Stimulated activated CD4-positive, alpha-beta T cell treated with anti-CD3 and anti-CD28 coated beads, Interleukin-15, amount 100 ng/mL, for 1 hour (primary cell): Measurements from ENCODE around the gene CNTRL.

ENCODE experiments used
- DNase-seq, 2 donors: peaks; one replicate each; pipeline ENCODE4 v3.0.0-alpha.2; 2020; ENCODE audit warnings: low read depth in 1 of 2, low spot score in 1 of 2

Gene CNTRL

DNA sequence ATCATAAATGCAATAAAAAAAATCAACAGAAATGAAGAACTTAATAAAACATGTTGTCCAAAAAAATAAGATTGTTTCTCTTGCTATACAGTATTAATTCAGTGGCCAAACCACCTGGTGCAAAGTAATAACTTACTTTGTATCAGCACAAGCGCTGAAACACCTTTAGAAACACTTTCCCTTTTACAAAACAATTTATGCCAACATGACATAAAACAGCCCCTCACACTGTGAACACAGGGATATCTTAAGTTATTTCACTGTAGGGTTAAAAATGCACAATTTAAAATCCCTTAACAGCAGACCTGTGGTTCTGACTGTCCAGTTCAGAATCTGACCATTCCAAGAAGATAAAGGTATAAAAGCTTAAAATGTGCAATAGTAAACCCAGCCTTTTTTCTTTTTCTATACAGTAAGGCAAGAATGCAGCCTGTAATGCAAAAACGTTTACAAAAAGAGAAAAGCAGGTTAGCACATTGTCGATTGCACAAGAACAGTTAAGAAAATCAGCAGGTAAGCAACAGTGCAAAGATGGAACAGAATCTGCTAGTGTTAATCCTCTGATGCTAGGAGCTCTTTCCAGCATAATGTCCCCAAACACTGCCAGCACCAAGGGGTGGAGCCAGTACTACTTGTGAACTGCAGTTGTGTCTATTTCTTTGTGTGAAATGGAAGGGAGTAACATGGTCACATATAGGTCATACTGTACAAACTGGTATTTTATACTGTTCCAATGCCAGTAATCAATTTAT lies 105.4 kb downstream of the CNTRL start:
- DNase-seq = no peak

DNA sequence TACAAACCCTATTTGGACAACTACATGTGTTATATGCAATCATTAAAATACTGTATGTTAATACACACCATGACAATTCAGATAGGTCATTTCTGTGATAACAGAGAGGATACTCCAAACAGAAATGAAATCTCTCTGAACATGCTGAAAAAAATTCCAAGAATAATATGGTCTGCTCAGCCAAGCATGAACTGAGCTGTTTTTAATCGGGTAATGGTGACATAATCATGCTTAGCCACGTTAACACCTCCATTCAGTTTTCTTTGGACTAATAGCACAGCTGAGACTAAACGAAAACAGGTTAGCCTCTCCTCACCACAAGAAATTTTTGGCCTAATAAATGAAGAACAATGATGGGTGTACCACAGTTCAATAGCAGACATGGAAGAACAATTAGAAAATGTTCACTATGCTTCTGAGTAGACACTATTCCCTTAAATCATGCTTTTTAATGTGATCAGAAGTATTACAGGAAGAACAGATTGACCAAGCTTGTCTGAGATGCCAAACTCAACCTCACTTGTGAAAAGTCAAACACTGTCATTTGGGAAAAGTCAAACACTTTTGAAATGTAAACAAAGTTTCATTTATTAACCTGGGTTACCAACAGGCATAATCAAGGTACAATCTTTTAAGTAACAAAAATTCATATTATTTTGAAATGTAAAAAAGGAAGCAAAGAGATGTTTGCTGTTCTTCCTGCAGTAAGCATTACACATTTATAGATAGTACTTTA lies 107.5 kb downstream of the CNTRL start:
- DNase-seq = no peak

DNA sequence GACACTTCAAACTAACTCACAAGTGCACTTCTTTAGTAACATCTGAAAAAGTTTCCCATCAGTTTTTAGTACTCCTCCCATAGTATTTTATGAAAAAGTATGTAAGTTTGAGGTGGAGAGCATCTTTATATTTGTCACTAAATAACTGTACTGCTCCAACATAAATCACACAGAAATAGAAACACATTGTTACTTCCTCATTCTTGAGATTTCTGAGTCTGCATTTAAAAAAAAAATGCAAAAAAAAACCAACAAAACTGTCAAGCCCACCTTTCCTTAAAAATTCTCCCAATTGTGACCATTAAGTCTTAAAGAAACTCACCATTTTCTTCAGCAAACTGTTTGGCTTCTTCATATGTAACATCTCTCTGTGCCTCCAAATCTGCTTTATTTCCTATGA lies 108.2 kb downstream of the CNTRL start:
- DNase-seq = no peak

DNA sequence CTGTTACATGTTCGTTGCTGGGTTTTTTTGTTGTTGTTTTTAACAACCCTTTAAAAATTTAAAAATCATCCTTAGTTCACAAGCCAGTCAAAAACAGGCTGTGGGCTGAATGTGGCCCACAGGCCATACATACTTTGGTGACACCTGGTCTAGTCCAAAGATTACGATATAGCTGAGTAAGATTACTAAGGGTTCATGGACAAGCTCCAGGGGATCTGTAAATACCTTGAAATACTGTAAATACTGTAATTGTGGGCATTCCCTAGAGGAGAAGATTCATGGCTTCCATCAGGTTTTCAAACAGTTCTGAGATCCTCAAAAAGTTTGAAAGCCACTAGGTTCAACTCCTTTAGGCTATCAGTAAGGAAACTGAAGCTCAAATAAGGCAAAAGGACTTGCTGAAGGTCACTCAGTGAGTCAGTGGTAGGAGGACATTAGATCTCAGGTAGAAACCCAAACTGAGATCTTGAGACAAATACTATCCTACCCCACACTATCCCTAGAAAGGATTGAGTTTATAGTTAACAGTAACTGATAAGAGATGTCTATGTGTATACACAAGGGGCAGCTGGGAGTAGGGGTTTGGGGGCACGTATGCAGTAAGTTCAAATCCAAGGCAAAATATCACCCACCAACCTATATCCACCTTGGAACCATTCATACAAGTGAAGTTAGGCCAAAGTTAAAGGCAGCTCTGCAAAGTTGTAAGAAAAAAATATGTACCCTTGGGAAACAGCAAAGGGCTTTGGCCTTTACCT lies 109.1 kb downstream of the CNTRL start:
- no peak for DNase-seq

DNA sequence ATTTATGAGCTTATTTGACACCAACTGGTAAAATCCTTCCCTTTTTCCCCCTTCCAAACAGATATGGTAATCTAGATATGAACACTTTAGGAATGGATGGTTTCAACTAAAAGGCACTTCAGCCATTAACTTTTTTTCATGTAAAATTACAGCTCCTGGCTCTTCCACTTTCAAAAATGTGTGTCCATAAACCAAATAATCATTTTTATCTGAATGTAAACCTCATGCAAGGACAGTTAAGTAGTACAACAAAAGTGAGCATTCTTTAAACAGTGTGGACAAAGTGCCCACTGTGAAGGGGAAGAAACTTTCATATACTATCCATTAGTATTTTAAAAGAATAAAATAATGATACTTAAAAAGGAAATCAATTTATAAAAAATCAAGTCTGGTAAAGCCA lies 109.7 kb downstream of the CNTRL start:
- no peak for DNase-seq

DNA sequence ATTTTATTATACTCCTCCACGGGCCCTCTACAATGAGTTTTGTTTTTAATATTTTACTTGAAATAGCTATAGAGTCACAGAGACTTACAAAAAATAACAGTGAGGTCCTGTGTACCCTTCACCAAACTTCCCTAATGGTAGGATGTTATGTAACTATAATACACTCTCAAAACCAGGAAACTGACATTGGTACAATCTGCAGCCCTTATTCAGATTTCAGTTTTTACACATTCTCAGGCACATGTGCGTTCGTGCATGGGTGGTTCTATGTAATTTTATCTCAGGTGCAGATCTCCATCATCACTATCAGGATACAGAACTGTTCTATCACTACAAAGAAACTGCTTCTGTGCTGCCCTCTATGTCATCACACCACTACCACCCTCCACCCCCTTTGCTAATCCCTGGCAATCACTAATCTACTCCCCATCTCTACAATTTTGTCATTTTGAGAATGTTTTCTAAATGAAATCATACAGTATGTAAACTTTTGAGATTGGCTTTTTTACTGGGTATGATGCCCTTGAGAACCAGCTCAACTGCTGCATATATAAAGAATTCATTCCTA lies 110.5 kb downstream of the CNTRL start:
- DNase-seq = no peak

DNA sequence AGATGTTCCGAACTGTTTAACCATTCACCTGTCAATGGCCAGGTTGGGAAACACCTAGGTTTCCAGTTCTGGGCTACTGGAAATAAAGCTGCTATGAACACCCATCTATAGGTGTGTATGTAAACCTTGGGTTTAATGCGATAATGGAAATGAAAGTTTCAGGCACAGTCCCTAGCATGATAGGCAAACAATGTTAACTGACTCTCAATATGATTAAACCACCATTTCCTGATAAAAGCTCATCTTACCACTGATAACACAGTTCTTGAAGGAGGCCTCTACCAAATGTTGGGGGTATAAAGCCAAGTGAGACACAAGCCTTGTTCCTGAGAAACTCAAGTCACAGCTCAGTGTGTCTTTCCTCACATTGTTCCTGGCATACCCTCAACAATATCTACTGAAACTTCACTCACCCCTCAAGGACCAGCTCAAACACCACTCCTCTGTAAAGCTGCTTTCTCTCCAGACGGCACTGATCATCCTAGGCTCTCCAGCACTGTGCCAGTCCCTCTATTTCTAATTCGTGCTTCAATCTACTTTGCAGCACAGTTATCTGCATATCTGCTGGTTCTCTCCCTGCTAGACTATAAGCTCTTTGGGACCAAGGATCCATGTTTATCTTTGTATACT lies 111.1 kb downstream of the CNTRL start:
- no peak for DNase-seq

DNA sequence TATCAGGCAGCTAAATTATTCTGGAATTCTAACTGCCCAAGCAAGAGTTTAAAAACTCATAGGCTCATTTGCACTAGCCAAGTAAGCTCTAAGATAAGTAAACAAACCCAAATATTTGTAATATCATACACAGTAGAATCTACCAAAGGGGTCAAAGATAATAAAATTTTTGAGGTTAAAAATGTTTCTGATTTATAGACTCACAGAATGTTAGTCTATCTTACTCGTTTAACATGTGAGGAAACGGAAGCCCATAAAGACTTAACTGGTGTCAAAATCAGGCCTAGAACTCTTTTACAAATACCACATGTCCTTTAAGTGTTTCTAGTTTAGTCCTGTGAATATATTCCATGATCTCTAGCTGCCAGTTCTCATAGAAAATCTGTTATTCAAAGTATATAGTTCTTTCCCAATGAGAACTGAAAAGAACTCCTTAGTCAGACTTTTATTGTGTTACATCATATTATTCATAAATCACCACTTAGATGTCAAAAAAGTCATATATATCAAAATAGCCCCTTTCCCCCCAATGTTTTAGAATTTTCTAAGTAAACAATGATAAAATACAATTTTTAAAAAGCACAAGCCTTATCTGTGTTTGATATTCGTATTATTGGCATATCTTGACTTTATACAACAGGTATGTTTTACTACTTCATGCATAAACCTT lies 113.0 kb downstream of the CNTRL start:
- DNase-seq = no peak

DNA sequence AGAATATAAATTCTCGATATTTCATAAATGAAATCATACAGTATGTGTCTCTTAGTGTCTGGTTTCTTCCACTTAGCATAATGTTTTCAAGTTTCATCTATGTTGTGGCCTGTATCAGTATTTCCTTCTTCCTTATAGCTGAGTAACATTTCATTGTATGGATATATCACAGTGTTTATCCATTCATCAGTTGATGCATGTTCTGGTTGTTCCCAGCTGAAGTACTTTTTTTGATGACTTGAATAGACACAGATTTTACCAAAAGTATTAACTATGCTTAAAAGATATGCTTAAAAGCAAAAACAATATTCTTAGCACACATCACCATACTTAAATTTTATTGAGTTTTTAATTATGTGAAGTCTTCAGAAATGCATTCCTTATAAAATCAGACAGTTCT lies 114.3 kb downstream of the CNTRL start:
- no peak for DNase-seq

DNA sequence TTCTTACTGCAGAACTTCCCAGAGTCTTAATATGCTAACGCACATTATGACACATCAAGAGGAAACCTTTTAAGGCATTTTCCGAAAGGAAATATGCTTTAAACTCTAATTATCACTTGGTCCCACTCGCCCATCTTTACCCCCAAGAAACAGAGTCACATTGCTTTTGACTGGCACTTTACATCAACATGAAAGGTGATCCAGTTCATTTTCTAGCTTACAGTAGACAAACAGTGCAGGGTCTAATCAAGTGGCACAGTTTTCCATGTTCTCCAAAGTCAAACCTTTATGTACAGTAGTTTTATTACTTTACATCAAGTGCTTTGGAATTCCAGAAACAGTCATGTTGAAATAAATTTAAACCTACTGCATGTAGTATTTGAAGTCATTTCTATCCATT lies 114.9 kb downstream of the CNTRL start:
- no peak for DNase-seq

DNA sequence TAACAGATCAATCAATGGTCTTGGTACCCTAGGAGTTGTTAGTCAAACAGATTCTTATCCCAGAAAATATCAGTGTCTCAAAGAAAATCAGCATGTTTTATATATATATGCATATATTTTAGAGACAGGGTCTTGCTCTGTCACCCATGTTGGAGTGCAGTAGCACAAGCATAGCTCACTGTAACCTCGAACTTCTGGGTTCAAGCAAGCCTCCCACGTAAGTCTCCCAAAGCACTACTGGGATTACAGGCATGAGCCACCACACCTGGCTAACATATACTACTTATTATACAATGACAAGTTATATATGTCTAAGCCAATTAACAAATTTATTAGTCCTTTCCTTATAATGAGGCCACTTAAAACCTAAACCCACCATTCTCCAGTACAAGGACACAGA lies 116.5 kb downstream of the CNTRL start:
- DNase-seq = no peak

DNA sequence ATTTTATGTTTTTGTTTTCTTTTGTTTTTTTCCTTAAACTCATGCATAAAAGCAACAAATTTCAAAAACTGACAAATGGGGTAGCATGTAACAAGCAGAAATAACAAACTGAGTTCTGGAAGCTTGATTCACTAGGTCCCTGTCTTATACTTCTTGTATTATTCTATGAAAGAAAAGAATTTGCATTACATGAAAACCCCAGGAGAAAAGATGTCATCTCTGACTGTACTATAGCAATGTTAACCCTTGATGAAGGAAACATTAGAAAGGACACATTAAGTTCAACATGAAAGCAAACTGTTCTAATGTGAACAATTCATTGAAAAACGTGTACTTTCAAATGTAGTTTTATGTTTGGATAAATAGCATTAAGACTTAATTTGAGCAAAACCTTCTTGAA lies 117.8 kb downstream of the CNTRL start:
- DNase-seq = no peak

DNA sequence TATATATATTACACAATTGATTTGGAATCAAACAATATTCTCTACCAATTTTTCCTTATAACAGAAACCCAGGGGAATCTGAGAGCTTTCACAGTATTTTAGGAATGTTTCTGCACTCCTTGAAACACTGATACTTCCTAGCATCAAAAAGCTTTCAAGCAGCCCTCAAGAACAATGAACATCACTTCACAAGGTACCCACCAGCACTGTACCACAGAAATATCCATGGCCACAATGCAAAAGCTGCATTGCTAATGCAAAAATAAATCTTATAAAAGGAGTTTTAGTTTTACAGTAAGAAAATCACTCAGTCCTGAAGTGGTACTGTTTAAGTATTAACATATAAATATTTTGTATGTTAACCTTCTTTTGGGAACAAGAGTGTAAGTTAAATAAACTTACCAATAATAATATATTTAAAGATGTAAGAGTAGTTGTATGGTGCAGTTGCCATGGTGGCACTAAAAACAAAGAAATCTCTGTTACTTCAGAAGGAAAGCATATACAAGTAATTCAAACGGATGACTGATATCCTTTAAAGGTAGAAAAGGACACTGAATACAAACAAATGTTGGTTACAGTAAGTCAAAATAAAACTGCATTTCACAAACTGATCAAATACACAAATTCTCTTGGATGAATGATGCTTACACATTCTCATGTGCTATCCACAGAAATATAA lies 118.3 kb downstream of the CNTRL start:
- no peak for DNase-seq

DNA sequence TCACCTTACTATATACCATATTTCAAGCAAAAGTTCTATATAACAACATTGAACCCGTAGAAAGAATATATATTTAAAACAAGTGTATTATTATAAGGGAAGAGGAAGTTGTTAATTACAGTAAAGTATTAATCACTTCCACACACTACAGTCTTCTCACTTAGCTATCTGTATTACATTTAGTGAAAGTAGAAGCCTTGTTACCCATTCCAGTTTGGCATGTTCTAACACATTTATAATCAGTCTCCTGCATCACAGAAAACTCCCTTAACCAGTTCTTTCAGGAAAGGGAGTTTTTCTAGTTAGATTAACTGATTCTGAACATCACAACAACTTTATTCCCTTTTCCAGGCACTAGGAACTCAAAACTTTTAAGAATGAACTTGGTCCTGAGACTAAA lies 120.0 kb downstream of the CNTRL start:
- no peak for DNase-seq

DNA sequence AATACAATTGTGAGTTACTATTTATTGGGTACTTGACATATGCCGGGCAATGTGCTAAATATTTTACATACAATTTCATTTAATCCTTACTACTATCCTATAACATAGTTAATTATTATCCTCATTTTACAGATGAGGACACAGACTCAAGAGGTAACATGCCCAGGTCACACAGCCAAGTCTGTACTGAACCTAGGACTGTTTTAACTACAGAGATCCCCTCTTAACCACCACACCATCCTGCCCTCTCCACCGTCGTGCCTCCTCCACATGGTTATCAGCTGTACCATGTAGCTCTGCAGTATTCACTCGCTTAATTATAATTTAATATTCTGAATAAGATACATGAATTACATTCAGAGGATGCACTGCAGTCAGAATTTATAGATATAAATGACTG lies 121.6 kb downstream of the CNTRL start:
- DNase-seq = no peak

DNA sequence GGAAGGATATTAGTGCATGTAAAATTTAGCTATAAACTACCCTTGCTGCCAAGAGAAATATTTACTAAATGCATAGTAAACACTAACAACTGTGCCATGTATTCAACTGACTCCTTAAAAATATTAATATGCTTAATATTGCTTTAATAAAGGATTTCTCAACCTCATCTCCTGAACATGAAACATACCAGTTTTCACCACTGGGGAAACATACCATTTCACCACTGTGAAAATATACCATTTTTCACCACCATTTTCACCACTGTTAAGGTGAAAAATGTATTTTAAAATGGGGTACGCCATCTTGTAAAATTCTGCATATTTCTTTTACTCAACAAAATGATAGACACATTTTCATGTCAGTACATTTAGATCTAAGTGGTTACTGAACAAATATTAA lies 122.4 kb downstream of the CNTRL start:
- no peak for DNase-seq

DNA sequence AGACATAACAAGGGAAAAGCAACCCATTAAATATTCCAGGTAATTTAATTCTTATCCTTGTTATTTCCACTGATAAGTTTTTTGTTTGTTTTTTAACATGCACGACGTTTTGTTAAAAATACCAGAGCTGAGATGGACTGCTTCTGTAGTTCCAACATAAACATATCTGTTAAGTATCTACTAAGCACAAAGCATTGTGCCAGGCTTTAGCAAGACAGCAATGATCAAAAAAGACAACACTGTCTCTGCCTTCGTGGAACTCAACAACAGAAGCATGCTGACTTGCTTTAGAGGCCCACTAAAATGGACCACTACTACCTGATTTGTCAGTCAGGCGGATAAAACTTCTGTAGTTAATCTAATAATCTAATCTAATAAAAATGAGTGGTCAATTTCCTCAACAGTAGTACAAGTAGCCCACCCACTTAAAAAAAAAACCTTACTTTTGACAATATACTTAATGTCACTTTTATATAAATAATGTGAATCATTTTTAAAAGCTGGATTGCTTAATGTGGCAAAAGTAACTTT lies 123.8 kb downstream of the CNTRL start:
- no peak for DNase-seq

DNA sequence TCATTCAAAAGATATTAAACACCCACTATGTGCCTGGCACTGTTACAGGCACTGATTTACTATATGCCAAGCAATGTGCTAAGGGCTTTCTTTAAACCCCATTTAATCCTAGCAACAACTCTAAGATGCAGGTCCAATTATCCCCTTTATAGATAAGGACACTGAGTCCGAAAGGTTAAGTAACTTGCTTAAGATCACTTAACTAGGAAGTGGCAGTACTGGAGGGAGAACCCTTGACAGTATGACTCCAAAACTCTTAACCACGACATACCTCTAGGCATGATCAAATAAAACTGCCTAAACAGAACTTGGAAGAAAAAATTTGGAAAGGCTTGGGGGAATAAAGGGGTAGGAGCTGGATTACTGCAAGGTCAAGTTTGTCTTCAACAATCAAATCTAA lies 125.2 kb downstream of the CNTRL start:
- DNase-seq = no peak

DNA sequence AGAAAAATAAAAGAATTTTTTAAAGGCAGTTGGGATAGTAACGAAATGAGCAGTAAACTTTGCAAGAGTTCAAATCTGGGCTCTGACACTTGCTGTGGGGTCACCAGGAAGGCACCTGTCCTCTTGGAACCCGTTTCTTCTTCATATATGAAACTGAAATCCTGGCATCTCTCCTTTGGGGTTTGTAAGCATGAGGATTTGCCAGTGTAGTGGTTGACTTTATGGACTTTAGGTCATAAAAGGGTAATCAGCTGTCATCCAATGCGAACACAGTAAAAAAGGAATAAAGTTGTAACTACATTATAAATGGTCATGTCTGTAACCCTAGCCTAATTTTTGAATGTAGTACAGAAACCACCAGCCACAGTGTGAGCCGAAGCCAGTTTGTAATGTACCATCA lies 125.6 kb downstream of the CNTRL start:
- DNase-seq = no peak
